ENCODE data around the gene MAPKAPK5.
"Not testable (repeated sequence)": the region's sequence is repeated elsewhere in the genome, so short reads cannot be mapped to it uniquely, and the experiment has no call there.

Gene MAPKAPK5, protein sequence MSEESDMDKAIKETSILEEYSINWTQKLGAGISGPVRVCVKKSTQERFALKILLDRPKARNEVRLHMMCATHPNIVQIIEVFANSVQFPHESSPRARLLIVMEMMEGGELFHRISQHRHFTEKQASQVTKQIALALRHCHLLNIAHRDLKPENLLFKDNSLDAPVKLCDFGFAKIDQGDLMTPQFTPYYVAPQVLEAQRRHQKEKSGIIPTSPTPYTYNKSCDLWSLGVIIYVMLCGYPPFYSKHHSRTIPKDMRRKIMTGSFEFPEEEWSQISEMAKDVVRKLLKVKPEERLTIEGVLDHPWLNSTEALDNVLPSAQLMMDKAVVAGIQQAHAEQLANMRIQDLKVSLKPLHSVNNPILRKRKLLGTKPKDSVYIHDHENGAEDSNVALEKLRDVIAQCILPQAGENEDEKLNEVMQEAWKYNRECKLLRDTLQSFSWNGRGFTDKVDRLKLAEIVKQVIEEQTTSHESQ

DNA sequence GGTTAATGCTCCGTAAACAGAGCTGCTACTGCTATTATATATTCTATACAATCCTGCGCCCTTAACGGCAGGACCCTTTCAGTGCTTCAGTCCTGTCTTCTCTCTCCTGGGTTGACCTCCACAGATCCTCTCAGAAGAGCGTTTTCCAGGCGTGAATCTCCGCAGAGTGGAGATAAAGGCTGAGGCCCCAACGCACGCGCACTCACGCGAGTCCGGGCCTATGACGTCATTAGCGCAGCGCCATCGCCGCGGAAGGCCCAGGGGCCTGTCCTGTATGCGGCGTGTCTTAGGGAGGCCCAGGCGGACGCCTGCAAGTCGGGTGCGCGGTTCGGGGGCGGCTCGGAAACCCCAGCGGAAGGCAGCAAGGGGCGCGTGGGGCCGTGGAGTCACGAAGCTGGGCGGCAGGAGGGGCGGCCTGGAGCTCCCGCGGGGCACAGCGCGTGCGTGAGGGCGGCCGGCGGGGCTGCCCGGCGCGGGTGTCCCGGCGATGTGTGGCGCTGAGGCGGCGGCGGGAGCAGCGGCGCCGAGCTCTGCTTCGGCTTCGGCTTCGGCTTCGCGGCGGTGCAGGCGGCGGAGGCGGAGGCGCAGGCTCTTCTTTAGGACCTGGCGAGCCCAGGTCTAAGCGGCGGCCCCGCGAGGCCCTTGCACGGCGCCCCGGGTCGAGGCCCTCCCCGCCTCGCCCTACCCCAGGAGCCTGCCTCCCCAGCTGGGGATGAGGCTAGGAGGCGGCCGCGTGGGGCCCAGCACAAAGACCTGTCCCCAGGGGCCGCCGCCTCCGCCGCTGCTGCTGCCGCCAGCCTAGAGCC lies at the start of gene MAPKAPK5:
MAPKAPK5 (plus strand) TSS at position 479 of the 806 bp plus-strand sequence. CDS start 506 bp downstream, outside the sequence.
- DNase-seq, result peak; percentile 97

DNA sequence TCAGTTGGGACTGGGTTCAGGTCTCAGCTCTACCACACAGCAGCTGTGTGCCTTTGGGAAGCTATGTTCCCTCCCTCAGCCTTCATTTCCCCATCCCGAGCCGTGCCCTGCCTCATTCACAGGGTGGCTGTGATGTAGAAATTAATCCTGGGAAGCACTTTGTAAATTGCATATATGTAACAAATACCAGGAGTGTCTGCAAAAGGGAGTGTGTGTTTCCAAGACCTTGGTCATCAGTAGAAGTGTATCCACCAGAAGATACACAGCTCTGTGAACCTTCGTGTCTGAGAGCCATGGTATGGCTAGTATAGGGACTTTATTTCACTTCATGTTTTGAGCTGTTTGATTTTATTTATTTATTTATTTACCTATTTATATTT lies 49.2 kb upstream of the MAPKAPK5 start:
- no peak for DNase-seq

- no peak for DNase-seq
Observed at GRCh38 chr12:111798182-111798581, 43.8 kb upstream of the MAPKAPK5 start.

- DNase-seq, result no peak
Observed at GRCh38 chr12:111799758-111800157, 42.3 kb upstream of the MAPKAPK5 start.

DNA sequence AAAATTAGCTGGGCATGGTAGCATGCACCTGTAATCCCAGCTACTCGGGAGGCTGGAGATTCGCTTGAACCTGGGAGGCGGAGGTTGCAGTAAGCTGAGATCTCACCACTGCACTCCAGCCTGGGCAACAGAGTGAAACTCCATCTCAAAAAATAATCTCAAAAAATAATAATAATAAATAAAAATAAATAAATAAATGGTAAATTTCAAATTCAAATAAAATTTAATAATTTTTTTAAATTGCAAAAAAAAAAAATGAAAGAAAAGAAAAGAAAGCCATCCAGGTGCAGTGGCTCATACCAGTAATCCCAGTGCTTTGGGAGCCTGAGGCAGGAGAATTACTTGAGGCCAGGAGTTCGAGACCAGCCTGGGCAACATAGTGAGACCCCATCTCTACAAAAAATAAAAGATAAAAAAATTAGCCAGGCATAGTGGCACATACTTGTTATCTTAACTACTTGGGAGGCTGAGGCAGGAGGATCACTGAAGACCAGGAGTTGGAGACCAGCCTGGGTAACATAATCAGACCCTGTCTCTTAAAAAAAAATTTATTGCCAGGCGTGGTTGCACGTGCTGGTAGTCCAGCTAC lies 38.9 kb upstream of the MAPKAPK5 start:
- no peak for DNase-seq

GRCh38 chr12:111803851-111804250 lies 38.2 kb upstream of the MAPKAPK5 start:
- DNase-seq, result no peak

DNA sequence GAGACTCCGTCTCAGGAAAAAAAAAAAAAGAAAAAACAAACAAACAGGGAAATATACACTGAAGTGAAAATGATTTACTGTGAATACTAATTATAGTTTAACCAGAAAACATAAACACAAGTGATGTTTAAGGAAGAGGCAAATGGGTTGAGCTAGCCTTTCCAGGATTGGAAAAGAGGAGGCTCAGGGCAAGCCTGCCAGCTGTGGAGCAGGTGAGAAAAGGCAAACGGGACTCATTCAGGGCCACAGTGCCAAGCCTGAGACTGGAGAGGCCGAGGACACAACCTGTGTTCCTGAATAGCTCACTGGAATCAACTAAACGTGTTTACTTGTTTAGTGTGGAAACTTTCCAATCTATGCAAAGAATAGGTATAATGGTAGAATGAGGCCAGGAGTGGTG lies 35.7 kb upstream of the MAPKAPK5 start:
- DNase-seq, result no peak

DNA sequence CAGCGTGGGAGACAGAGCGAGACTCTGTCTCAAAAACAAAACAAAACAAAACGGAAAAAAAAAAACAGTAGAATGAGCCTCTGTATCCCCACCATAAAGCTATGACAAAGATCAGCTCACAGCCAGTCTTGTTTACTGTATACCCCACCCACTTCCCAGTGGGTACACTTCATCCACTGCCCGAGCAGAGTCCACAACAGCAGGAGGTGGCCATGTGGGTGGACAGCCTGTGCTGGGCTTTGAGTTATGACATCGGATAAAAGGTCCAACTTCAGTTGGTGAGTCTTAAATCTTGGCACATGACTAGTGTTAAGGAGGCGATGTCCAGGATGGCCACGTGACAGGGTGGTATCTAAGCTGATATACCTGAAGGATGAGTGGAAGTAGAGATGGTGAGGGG lies 34.8 kb upstream of the MAPKAPK5 start:
- no peak for DNase-seq

DNA sequence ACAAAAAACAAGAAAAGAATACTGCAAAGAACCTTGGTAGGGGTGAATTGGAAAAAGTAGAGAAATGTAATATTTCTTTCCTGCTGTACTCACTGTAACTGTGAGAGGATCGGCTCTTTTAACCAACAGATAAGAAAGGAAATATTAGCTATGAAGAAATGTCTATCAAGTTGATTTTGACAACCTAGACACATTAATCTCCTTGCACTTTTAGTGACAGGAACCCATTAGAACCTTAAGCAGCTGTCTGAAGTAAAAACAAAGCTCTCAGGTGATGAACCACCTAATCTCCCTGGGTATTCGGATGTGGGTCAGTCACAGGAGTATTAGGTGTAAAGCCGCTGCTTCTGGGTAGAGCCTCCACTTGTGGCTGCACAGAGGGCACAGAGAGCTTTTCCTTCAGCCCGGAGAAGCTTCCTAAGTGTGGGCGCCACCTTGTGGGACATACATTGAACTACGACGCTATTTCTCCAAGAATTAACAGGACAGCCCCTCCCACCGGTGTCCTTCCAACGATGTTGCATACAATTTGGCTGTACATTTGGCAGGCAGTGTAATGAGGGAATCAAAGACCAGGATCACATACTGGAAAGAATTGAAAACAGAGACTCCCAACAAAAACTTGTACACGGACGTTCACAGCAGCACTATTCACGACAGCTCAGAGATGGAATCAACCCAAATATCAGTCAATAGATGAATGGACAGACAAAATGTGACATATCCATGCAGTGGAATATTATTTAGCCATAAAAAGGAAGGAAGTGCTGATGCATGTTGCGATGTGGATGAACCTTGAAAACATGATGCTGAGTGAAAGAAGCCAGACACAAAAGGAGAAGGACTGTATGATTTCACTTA lies 28.9 kb upstream of the MAPKAPK5 start:
- DNase-seq, result peak; percentile 76

- no peak for DNase-seq
Observed at GRCh38 chr12:111816065-111816615, 25.9 kb upstream of the MAPKAPK5 start.

DNA sequence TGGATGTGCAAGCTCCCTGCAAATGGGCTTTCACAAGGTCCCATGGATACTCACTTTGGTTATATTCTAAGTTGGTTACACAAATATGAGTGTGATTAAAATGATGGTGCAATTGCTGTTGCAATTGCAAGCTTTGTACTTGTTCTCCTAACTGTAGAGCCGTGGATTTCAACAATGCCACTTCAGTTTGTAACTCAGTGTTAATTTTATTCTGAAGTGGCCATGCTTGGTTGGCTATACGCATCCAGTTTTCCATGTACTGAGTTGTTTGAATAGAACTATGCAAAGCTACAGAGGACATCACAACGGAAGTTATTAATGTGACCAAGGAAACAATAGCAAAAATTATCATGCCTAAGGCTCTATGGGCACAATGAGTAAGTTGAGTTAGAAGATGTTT lies 25.1 kb upstream of the MAPKAPK5 start:
- not testable (repeated sequence) for DNase-seq

DNA sequence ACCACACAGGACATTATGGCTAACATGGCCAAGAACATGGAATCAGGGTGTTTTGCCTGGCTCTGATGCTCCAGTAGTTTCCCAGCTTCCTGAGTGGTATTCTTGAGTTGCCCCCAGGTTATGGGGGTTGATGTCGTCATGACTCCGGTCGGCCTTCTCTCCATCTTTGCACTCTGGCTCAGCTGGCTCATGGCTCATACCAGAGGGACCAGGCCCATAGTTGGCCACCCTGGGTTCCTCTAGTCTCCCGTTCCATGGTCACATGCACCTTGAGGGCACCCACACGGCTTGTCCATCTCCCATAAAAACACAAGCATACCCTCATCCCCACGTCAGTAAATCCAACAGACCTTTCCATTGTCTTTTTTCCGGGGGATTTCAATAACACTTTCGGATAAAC lies 23.7 kb upstream of the MAPKAPK5 start:
- DNase-seq, result no peak

- no peak for DNase-seq
Observed at GRCh38 chr12:111819191-111820158, 22.6 kb upstream of the MAPKAPK5 start.

GRCh38 chr12:111820828-111821227 lies 21.2 kb upstream of the MAPKAPK5 start:
- not testable (repeated sequence) for DNase-seq

- DNase-seq, result no peak
Observed at GRCh38 chr12:111822886-111823285, 19.1 kb upstream of the MAPKAPK5 start.

- DNase-seq, result no peak
Observed at GRCh38 chr12:111823891-111824290, 18.1 kb upstream of the MAPKAPK5 start.

- not testable (repeated sequence) for DNase-seq
Observed at GRCh38 chr12:111824312-111824711, 17.7 kb upstream of the MAPKAPK5 start.

GRCh38 chr12:111825509-111825908 lies 16.5 kb upstream of the MAPKAPK5 start:
- no peak for DNase-seq

- no peak for DNase-seq
Observed at GRCh38 chr12:111826316-111826715, 15.7 kb upstream of the MAPKAPK5 start.

GRCh38 chr12:111826992-111827391 lies 15.0 kb upstream of the MAPKAPK5 start:
- DNase-seq, result no peak

DNA sequence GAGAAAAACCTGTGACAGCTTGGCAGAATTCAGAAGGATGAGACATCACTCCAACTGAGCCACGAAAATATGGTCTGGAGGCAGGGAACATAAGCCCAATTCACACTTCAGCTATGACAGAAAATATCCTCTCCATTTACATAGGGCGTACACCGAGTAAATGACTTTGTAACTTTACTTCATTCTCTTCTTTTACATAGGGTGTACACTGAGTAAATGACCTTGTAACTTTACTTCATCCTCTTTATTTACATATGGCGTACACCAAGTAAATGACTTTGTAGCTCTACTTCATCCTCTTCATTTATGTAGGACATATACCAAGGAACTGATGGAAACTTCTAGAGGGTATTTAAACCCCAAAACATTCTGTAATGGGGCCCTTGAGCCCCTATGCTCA lies 14.1 kb upstream of the MAPKAPK5 start:
- no peak for DNase-seq
